ENCODE results near the gene TM9SF2. TPM values are rescaled to one million over a fixed set of nuclear protein-coding genes. Genes with fewer than 3 reads are reported as not detected.
"Not testable (repeated sequence)": the region's sequence is repeated elsewhere in the genome, so short reads cannot be mapped to it uniquely, and the experiment has no call there.

Gene TM9SF2, protein sequence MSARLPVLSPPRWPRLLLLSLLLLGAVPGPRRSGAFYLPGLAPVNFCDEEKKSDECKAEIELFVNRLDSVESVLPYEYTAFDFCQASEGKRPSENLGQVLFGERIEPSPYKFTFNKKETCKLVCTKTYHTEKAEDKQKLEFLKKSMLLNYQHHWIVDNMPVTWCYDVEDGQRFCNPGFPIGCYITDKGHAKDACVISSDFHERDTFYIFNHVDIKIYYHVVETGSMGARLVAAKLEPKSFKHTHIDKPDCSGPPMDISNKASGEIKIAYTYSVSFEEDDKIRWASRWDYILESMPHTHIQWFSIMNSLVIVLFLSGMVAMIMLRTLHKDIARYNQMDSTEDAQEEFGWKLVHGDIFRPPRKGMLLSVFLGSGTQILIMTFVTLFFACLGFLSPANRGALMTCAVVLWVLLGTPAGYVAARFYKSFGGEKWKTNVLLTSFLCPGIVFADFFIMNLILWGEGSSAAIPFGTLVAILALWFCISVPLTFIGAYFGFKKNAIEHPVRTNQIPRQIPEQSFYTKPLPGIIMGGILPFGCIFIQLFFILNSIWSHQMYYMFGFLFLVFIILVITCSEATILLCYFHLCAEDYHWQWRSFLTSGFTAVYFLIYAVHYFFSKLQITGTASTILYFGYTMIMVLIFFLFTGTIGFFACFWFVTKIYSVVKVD
- polyA plus RNA-seq = 233 TPM
- long read RNA-seq, donor 1, transcript TM9SF2-201 (17 exons, 3,430 nt) = major isoform, 54 of 92 reads
- long read RNA-seq, donor 1, partial matches to known transcripts = 38 of 92 reads
- long read RNA-seq, donor 1, other reads (novel, unspliced or antisense) = 0 of 92 reads
- long read RNA-seq, donor 2, transcript TM9SF2-201 (17 exons, 3,430 nt) = major isoform, 119 of 225 reads
- long read RNA-seq, donor 2, partial matches to known transcripts = 106 of 225 reads
- long read RNA-seq, donor 2, other reads (novel, unspliced or antisense) = 0 of 225 reads
- long read RNA-seq, donor 3 = 0 reads
- long read RNA-seq, donor 4, transcript TM9SF2-201 (17 exons, 3,430 nt) = major isoform, 9 of 14 reads
- long read RNA-seq, donor 4, partial matches to known transcripts = 5 of 14 reads
- long read RNA-seq, donor 4, other reads (novel, unspliced or antisense) = 0 of 14 reads
- long read RNA-seq, donor 5, transcript TM9SF2-201 (17 exons, 3,430 nt) = major isoform, 46 of 59 reads
- long read RNA-seq, donor 5, partial matches to known transcripts = 13 of 59 reads
- long read RNA-seq, donor 5, other reads (novel, unspliced or antisense) = 0 of 59 reads
- long read RNA-seq, donor 6, transcript TM9SF2-201 (17 exons, 3,430 nt) = major isoform, 85 of 130 reads
- long read RNA-seq, donor 6, partial matches to known transcripts = 44 of 130 reads
- long read RNA-seq, donor 6, other reads (novel, unspliced or antisense) = 0 of 130 reads
- long read RNA-seq, donor 7, transcript TM9SF2-201 (17 exons, 3,430 nt) = major isoform, 36 of 65 reads
- long read RNA-seq, donor 7, partial matches to known transcripts = 29 of 65 reads
- long read RNA-seq, donor 7, other reads (novel, unspliced or antisense) = 0 of 65 reads
- long read RNA-seq, donor 8, transcript TM9SF2-201 (17 exons, 3,430 nt) = major isoform, 77 of 201 reads
- long read RNA-seq, donor 8, partial matches to known transcripts = 119 of 201 reads
- long read RNA-seq, donor 8, other reads (novel, unspliced or antisense) = 5 of 201 reads
- long read RNA-seq, donor 9, transcript TM9SF2-201 (17 exons, 3,430 nt) = major isoform, 99 of 189 reads
- long read RNA-seq, donor 9, partial matches to known transcripts = 84 of 189 reads
- long read RNA-seq, donor 9, other reads (novel, unspliced or antisense) = 5 of 189 reads
- long read RNA-seq, donor 10, transcript TM9SF2-201 (17 exons, 3,430 nt) = major isoform, 119 of 158 reads
- long read RNA-seq, donor 10, partial matches to known transcripts = 38 of 158 reads
- long read RNA-seq, donor 10, other reads (novel, unspliced or antisense) = 0 of 158 reads
- long read RNA-seq, donor 11, transcript TM9SF2-201 (17 exons, 3,430 nt) = major isoform, 73 of 104 reads
- long read RNA-seq, donor 11, partial matches to known transcripts = 31 of 104 reads
- long read RNA-seq, donor 11, other reads (novel, unspliced or antisense) = 0 of 104 reads

GRCh38 chr13:99501184-99501847 lies at the start of gene TM9SF2:
Gene TM9SF2 (plus strand): TSS chr13:99501472. CDS start chr13:99501607, 135 bp downstream.
- Histone ChIP-seq H3K9me3 (ENCODE audit: control insufficient read depth, low read depth, low read length) (no peaks in the 10 kb centered on the region), H3K4me1 (ENCODE audit: control insufficient read depth, insufficient read depth, low read length) (peaks cover 13% of the 10 kb centered on the region), H3K4me3 (ENCODE audit: low read length) (peak within 1 kb of the TSS; percentile 80), H3K36me3 (ENCODE audit: control insufficient read depth, insufficient read depth, low read length) (no peaks in the 10 kb centered on the region), H3K27ac (ENCODE audit: low read length) (peak within 1 kb of the TSS; percentile 96), H3K27me3 (ENCODE audit: control insufficient read depth, insufficient read depth, low read length) (no peaks in the 10 kb centered on the region)
- WGBS (ENCODE audit: insufficient coverage, low lambda C conversion rate) = 0% methylated on average over 1 of the region's 55 CpGs
- DNase-seq = peak; percentile 98

DNA sequence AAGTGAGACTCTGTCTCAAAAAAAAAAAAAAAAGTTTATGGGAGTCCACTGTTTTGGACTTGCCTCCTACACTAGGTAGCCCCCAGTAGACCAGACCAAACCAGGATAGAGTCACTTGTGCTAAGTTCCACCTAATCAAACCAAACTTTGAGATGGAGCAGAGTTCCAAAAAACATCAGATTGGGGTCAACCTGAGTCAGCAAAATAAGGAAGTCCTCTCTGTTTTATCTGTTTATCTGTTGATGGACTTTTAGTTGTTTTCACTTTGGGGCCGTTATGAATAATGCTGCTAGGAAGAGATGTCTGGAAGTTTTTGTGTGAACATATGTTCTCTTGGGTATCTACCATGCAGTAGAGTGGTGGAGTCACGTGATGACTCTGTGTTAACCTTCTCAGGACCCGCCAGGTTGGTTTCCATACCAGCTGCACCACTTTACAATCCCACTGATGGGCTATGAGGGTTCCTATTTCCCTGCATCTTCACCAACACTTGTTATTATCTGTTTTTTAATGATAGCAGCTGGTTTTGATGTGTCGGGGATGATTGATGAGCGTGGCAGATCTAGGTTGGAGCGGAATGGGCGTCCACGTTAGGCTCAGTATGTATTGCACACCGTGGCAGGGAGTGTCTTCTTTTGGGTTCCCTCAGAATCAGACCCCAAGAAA lies 46.6 kb upstream of the TM9SF2 start:
- peaks cover 5% of the 10 kb centered on the region for H3K4me1 ChIP-seq (ENCODE audit: control insufficient read depth, insufficient read depth, low read length)
- no peak overlapping the region for H3K27ac ChIP-seq (ENCODE audit: low read length)
- no peak for DNase-seq
- WGBS (ENCODE audit: insufficient coverage, low lambda C conversion rate) = 100% methylated on average over 1 of the region's 9 CpGs
- H3K36me3 ChIP-seq (ENCODE audit: control insufficient read depth, insufficient read depth, low read length) = no peaks in the 10 kb centered on the region
- no peaks in the 10 kb centered on the region for H3K27me3 ChIP-seq (ENCODE audit: control insufficient read depth, insufficient read depth, low read length)
- H3K9me3 ChIP-seq (ENCODE audit: control insufficient read depth, low read depth, low read length) = no peaks in the 10 kb centered on the region
- H3K4me3 ChIP-seq (ENCODE audit: low read length) = no peak overlapping the region

- H3K27ac ChIP-seq (ENCODE audit: low read length) = no peak overlapping the region
- no peak for DNase-seq
- H3K4me1 ChIP-seq (ENCODE audit: control insufficient read depth, insufficient read depth, low read length) = no peaks in the 10 kb centered on the region
- H3K4me3 ChIP-seq (ENCODE audit: low read length) = no peak overlapping the region
- H3K27me3 ChIP-seq (ENCODE audit: control insufficient read depth, insufficient read depth, low read length) = no peaks in the 10 kb centered on the region
- H3K9me3 ChIP-seq (ENCODE audit: control insufficient read depth, low read depth, low read length) = no peaks in the 10 kb centered on the region
- H3K36me3 ChIP-seq (ENCODE audit: control insufficient read depth, insufficient read depth, low read length) = no peaks in the 10 kb centered on the region
- no CpG with 5 or more reads among the region's 10 CpGs for WGBS (ENCODE audit: insufficient coverage, low lambda C conversion rate)
Measured at GRCh38 chr13:99459099-99459850, 42.0 kb upstream of the TM9SF2 start.

DNA sequence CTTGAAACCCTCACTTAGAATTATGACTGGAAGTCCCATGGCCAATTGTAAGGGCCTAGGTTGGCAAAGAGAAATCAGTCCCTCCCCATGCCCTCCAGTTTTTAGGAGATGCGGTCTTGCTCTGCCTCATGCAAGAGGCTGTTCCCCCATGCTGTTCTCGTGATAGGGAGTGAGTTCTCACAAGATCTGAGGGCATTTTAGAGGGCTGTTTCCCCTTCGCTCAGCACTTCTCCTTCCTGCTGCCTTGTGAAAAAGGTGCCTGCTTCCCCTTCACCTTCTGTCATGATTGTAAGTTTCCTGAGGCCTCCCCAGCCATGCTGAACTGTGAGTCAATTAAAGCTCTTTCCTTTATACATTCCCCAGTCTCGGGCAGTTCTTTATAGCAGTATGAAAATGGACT lies 40.5 kb upstream of the TM9SF2 start:
- not testable (repeated sequence) for DNase-seq; H3K4me3 ChIP-seq (ENCODE audit: low read length); H3K4me1 ChIP-seq (ENCODE audit: control insufficient read depth, insufficient read depth, low read length); H3K36me3 ChIP-seq (ENCODE audit: control insufficient read depth, insufficient read depth, low read length); H3K9me3 ChIP-seq (ENCODE audit: control insufficient read depth, low read depth, low read length); H3K27me3 ChIP-seq (ENCODE audit: control insufficient read depth, insufficient read depth, low read length); H3K27ac ChIP-seq (ENCODE audit: low read length)
- no CpG with 5 or more reads among the region's 4 CpGs for WGBS (ENCODE audit: insufficient coverage, low lambda C conversion rate)

GRCh38 chr13:99463646-99464397 lies 37.5 kb upstream of the TM9SF2 start:
- no peak overlapping the region for H3K4me3 ChIP-seq (ENCODE audit: low read length)
- no peak for DNase-seq
- no peaks in the 10 kb centered on the region for H3K9me3 ChIP-seq (ENCODE audit: control insufficient read depth, low read depth, low read length)
- H3K4me1 ChIP-seq (ENCODE audit: control insufficient read depth, insufficient read depth, low read length) = no peaks in the 10 kb centered on the region
- WGBS (ENCODE audit: insufficient coverage, low lambda C conversion rate) = 100% methylated on average over 2 of the region's 3 CpGs
- peaks cover 4% of the 10 kb centered on the region for H3K27me3 ChIP-seq (ENCODE audit: control insufficient read depth, insufficient read depth, low read length)
- peak overlapping the region; percentile 19 for H3K27ac ChIP-seq (ENCODE audit: low read length)
- no peaks in the 10 kb centered on the region for H3K36me3 ChIP-seq (ENCODE audit: control insufficient read depth, insufficient read depth, low read length)

GRCh38 chr13:99464441-99464949 lies 36.8 kb upstream of the TM9SF2 start:
- no peaks in the 10 kb centered on the region for H3K9me3 ChIP-seq (ENCODE audit: control insufficient read depth, low read depth, low read length)
- peaks cover 5% of the 10 kb centered on the region for H3K27me3 ChIP-seq (ENCODE audit: control insufficient read depth, insufficient read depth, low read length)
- DNase-seq = peak in 1 of 2 donors; percentile 7
- no peaks in the 10 kb centered on the region for H3K36me3 ChIP-seq (ENCODE audit: control insufficient read depth, insufficient read depth, low read length)
- H3K27ac ChIP-seq (ENCODE audit: low read length) = peak overlapping the region; percentile 19
- no CpG with 5 or more reads among the region's 9 CpGs for WGBS (ENCODE audit: insufficient coverage, low lambda C conversion rate)
- no peak overlapping the region for H3K4me3 ChIP-seq (ENCODE audit: low read length)
- no peaks in the 10 kb centered on the region for H3K4me1 ChIP-seq (ENCODE audit: control insufficient read depth, insufficient read depth, low read length)

- DNase-seq = no peak
- Histone ChIP-seq H3K27me3 (ENCODE audit: control insufficient read depth, insufficient read depth, low read length) (peaks cover 7% of the 10 kb centered on the region), H3K36me3 (ENCODE audit: control insufficient read depth, insufficient read depth, low read length) (no peaks in the 10 kb centered on the region), H3K9me3 (ENCODE audit: control insufficient read depth, low read depth, low read length) (no peaks in the 10 kb centered on the region), H3K4me3 (ENCODE audit: low read length) (no peak overlapping the region), H3K27ac (ENCODE audit: low read length) (no peak overlapping the region), H3K4me1 (ENCODE audit: control insufficient read depth, insufficient read depth, low read length) (no peaks in the 10 kb centered on the region)
- 100% methylated on average over 1 of the region's 2 CpGs for WGBS (ENCODE audit: insufficient coverage, low lambda C conversion rate)
Measured at GRCh38 chr13:99465454-99465853, 35.8 kb upstream of the TM9SF2 start.
